GM19468 (cell line): ENCODE data around the gene SLC4A7.
"Not testable (repeated sequence)": the region's sequence is repeated elsewhere in the genome, so short reads cannot be mapped to it uniquely, and the experiment has no call there.

Experiments
- ATAC-seq: cut with Tn5 transposase; IDR thresholded peaks from one replicate; pipeline ENCODE4 v1.9.1; 2021; ENCODE audit warnings: mild to moderate bottlenecking, moderate library complexity, moderate number of reproducible peaks; ENCODE audit not compliant: unreplicated experiment; ENCODE audit errors: extremely low read depth

SLC4A7 gene

GRCh38 chr3:27328982-27329762 is 155.0 kb downstream of the SLC4A7 start:
- ATAC-seq: not testable (repeated sequence)

- no peak for ATAC-seq
Observed at GRCh38 chr3:27326629-27327545, 157.3 kb downstream of the SLC4A7 start.

GRCh38 chr3:27326202-27326601 is 158.0 kb downstream of the SLC4A7 start:
- ATAC-seq: no peak

GRCh38 chr3:27325419-27325818 is 158.8 kb downstream of the SLC4A7 start:
- no peak for ATAC-seq

- ATAC-seq: no peak
Observed at GRCh38 chr3:27324686-27325085, 159.5 kb downstream of the SLC4A7 start.

GRCh38 chr3:27323087-27323570 is 161.1 kb downstream of the SLC4A7 start:
- ATAC-seq: no peak
